ENCODE data around the gene ITGA1. TPM values are rescaled to one million over a fixed set of nuclear protein-coding genes. Genes with fewer than 3 reads are reported as not detected.

ITGA1 gene
- total and polyA plus RNA-seq, 2 of the 8 experiments (the other 6 are each of a cell fraction or from before 2014, with no cell fraction given): 2.3 to 9.0 TPM

GRCh38 chr5:52799983-52800393 lies 12.3 kb downstream of the ITGA1 start (continued):
- no peak for TF ChIP-seq GABPA (IDR thresholded peaks at IDR 0.05; ENCODE audit: borderline replicate concordance, insufficient read depth, low read length)
- TF ChIP-seq KDM4A (IDR thresholded peaks at IDR 0.05; ENCODE audit: low read depth, low read length, severe bottlenecking): peak; percentile 45
- no peak for TF ChIP-seq RFX5 (IDR thresholded peaks at IDR 0.05; ENCODE audit: borderline replicate concordance, low read depth, low read length)
- no peak for TF ChIP-seq CTBP2 (IDR thresholded peaks at IDR 0.05; ENCODE audit: borderline replicate concordance, insufficient read depth, insufficient read length, low read length)
- no peak for TF ChIP-seq RNF2 (IDR thresholded peaks at IDR 0.05; ENCODE audit: borderline replicate concordance, low read depth, low read length, missing control alignments, poor library complexity, severe bottlenecking)
- peak; percentile 66 for TF ChIP-seq PHF8 (conservative IDR thresholded peaks at IDR 0.05; ENCODE audit: low read depth, low read length)
- no peak for TF ChIP-seq YY1 (IDR thresholded peaks at IDR 0.05; ENCODE audit: low read depth, low read length)
- no peak for TF ChIP-seq HDAC6 (IDR thresholded peaks at IDR 0.05; ENCODE audit: low read depth, low read length)
- TF ChIP-seq TBP (IDR thresholded peaks at IDR 0.05; ENCODE audit: low read depth, low read length): peak; percentile 48; the same call in 1 of the 2 replicates
- TF ChIP-seq ZNF274 (IDR thresholded peaks at IDR 0.05; ENCODE audit: borderline replicate concordance, extremely low read depth, low read length): no peak
- no peak for TF ChIP-seq RXRA (IDR thresholded peaks at IDR 0.05; ENCODE audit: insufficient read depth, low read depth, low read length)
- peak; percentile 51; the same call in 1 of the 2 replicates for TF ChIP-seq CREB1 (IDR thresholded peaks at IDR 0.05)
- TF ChIP-seq CTCF (IDR thresholded peaks at IDR 0.05; ENCODE audit: control extremely low read depth in 1 of 3, insufficient read depth in 1 of 3, low read depth in 1 of 3, low read length in 3 of 3): no peak
- TF ChIP-seq ATF2 (IDR thresholded peaks at IDR 0.05; ENCODE audit: low read length): no peak
- TF ChIP-seq NRF1 (IDR thresholded peaks at IDR 0.05; ENCODE audit: low read depth, low read length): peak; percentile 97
- no peak for TF ChIP-seq KDM1A (IDR thresholded peaks at IDR 0.05; ENCODE audit: borderline replicate concordance, low read length)
